ENCODE results near the gene APBA3.

The APBA3 gene

DNA sequence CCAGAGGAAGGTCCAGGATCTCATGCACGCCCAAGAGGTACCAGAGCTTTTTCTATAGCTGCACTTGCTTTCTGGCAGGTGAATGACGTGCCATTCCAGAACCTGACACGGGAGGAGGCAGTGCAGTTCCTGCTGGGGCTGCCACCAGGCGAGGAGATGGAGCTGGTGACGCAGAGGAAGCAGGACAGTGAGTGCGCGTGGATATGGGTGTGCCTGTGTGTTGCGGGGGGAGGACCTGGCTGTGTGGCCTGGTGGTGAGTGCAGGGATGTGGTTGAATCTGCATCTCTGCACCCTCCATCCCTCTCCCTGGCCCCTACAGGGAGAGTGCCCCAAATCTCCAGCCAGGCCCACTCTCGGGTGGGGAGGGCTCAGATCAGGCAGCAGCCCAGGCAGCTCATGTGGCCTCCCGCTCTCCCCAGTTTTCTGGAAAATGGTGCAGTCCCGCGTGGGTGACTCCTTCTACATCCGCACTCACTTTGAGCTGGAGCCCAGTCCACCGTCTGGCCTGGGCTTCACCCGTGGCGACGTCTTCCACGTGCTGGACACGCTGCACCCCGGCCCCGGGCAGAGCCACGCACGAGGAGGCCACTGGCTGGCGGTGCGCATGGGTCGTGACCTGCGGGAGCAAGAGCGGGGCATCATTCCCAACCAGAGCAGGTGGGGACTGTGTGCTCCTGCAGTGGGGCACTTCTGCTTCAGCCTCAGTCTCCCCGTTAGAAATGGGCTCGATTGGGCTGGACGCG lies 22.8 kb downstream of the APBA3 start:
- H3K4me3 ChIP-seq (replicated peaks; ENCODE audit: insufficient read depth, low read length): no peak overlapping the region
- TF ChIP-seq, protein P1, sequence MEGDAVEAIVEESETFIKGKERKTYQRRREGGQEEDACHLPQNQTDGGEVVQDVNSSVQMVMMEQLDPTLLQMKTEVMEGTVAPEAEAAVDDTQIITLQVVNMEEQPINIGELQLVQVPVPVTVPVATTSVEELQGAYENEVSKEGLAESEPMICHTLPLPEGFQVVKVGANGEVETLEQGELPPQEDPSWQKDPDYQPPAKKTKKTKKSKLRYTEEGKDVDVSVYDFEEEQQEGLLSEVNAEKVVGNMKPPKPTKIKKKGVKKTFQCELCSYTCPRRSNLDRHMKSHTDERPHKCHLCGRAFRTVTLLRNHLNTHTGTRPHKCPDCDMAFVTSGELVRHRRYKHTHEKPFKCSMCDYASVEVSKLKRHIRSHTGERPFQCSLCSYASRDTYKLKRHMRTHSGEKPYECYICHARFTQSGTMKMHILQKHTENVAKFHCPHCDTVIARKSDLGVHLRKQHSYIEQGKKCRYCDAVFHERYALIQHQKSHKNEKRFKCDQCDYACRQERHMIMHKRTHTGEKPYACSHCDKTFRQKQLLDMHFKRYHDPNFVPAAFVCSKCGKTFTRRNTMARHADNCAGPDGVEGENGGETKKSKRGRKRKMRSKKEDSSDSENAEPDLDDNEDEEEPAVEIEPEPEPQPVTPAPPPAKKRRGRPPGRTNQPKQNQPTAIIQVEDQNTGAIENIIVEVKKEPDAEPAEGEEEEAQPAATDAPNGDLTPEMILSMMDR (IDR thresholded peaks at IDR 0.05; ENCODE audit: insufficient read depth, low read length): no peak
- TF ChIP-seq POLR2AphosphoS5 (IDR thresholded peaks at IDR 0.05; ENCODE audit: low read depth) (no peak), SPI1 (IDR thresholded peaks at IDR 0.05; ENCODE audit: borderline replicate concordance, low read depth) (no peak), GABPA (IDR thresholded peaks at IDR 0.05; ENCODE audit: low read depth) (no peak)
- TF ChIP-seq, protein P2, sequence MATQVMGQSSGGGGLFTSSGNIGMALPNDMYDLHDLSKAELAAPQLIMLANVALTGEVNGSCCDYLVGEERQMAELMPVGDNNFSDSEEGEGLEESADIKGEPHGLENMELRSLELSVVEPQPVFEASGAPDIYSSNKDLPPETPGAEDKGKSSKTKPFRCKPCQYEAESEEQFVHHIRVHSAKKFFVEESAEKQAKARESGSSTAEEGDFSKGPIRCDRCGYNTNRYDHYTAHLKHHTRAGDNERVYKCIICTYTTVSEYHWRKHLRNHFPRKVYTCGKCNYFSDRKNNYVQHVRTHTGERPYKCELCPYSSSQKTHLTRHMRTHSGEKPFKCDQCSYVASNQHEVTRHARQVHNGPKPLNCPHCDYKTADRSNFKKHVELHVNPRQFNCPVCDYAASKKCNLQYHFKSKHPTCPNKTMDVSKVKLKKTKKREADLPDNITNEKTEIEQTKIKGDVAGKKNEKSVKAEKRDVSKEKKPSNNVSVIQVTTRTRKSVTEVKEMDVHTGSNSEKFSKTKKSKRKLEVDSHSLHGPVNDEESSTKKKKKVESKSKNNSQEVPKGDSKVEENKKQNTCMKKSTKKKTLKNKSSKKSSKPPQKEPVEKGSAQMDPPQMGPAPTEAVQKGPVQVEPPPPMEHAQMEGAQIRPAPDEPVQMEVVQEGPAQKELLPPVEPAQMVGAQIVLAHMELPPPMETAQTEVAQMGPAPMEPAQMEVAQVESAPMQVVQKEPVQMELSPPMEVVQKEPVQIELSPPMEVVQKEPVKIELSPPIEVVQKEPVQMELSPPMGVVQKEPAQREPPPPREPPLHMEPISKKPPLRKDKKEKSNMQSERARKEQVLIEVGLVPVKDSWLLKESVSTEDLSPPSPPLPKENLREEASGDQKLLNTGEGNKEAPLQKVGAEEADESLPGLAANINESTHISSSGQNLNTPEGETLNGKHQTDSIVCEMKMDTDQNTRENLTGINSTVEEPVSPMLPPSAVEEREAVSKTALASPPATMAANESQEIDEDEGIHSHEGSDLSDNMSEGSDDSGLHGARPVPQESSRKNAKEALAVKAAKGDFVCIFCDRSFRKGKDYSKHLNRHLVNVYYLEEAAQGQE (IDR thresholded peaks at IDR 0.05; ENCODE audit: insufficient replicate concordance, low read depth): no peak
- no peak for DNase-seq (ENCODE audit: low read depth in 1 of 2, low spot score in 1 of 2)
- no peak overlapping the region for H3K27ac ChIP-seq (replicated peaks)
- H3K27me3 ChIP-seq (ENCODE audit: insufficient read depth, poor library complexity, severe bottlenecking): no peaks in the 10 kb centered on the region

DNA sequence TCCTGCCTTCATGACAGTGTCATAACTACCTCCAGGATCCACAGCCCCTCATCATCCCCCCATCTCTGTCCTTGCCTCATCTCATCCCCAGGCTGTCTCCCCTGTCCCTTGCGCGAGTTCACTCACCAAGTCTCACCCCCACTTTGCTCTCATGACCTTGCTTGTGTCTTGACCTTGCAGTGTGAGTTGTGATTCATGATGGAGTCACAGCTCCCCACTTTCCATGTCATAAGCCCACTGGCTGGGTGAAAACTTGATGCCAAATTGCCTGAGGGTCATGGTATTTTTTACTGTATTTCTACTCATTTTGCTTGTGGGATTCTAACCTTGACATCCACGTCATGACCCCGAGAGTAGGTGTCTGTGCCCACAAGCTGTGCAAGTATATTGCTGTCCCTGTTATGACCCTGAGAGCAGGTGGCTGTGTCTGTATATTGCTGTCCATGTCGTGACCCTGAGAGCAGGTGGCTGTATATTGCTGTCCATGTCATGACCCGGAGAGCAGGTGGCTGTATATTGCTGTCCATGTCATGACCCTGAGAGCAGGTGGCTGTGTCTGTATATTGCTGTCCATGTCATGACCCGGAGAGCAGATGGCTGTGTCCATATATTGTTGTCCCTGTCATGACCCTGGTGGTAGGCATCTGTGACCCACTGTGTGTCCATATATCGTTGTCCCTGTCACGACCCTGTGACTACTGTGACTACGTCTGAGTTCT lies 23.8 kb downstream of the APBA3 start:
- TF ChIP-seq POLR2AphosphoS5 (IDR thresholded peaks at IDR 0.05; ENCODE audit: low read depth): no peak
- TF ChIP-seq GABPA (IDR thresholded peaks at IDR 0.05; ENCODE audit: low read depth): no peak
- TF ChIP-seq, protein P2 (IDR thresholded peaks at IDR 0.05; ENCODE audit: insufficient replicate concordance, low read depth): no peak
- no peak for TF ChIP-seq SPI1 (IDR thresholded peaks at IDR 0.05; ENCODE audit: borderline replicate concordance, low read depth)
- TF ChIP-seq, protein P1 (IDR thresholded peaks at IDR 0.05; ENCODE audit: insufficient read depth, low read length): no peak
- Histone ChIP-seq H3K27me3 (ENCODE audit: insufficient read depth, poor library complexity, severe bottlenecking) (no peaks in the 10 kb centered on the region), H3K4me3 (replicated peaks; ENCODE audit: insufficient read depth, low read length) (no peak overlapping the region), H3K27ac (replicated peaks) (no peak overlapping the region)
- DNase-seq (ENCODE audit: low read depth in 1 of 2, low spot score in 1 of 2): no peak

DNA sequence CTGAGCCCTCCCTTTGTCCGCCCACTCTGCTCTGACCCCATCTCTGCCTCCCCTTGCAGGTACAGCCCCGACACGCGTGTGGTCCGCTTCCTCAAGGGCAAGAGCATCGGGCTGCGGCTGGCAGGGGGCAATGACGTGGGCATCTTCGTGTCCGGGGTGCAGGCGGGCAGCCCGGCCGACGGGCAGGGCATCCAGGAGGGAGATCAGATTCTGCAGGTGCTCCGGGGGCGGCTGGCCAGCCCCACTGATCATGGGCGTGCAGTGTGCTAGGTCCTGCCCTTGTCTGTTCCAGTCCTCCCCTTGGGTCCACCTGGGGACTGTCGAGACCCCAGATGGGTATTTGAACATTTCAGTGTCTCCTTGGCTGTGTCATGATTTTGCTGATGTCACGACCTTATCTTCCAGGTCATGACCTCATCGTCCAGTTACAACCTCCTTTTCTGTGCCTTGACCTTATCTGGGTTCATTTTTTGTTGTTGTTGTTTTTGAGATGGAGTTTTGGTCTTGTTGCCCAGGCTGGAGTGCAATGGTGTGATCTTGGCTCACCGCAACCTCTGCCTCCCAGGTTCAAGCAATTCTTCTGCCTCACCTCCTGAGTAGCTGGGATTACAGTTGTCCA lies 25.3 kb downstream of the APBA3 start:
- no peak overlapping the region for H3K4me3 ChIP-seq (replicated peaks; ENCODE audit: insufficient read depth, low read length)
- H3K27me3 ChIP-seq (ENCODE audit: insufficient read depth, poor library complexity, severe bottlenecking): no peaks in the 10 kb centered on the region
- H3K27ac ChIP-seq (replicated peaks): no peak overlapping the region
- TF ChIP-seq POLR2AphosphoS5 (IDR thresholded peaks at IDR 0.05; ENCODE audit: low read depth) (no peak), GABPA (IDR thresholded peaks at IDR 0.05; ENCODE audit: low read depth) (no peak), SPI1 (IDR thresholded peaks at IDR 0.05; ENCODE audit: borderline replicate concordance, low read depth) (no peak)
- TF ChIP-seq, protein P1 (IDR thresholded peaks at IDR 0.05; ENCODE audit: insufficient read depth, low read length): no peak
- TF ChIP-seq, protein P2 (IDR thresholded peaks at IDR 0.05; ENCODE audit: insufficient replicate concordance, low read depth): no peak
- DNase-seq (ENCODE audit: low read depth in 1 of 2, low spot score in 1 of 2): no peak

Data from HL-60 (cell line).